HepG2 (cell line): ENCODE measurements around the gene DMXL1. TPM values are rescaled to one million over a fixed set of nuclear protein-coding genes. Genes with fewer than 3 reads are reported as not detected.
"Not testable (repeated sequence)": the region's sequence is repeated elsewhere in the genome, so short reads cannot be mapped to it uniquely, and the experiment has no call there.

Source experiments
- ATAC-seq: fragments of 200-7000 bp; cut with Tn5 transposase; 3 replicates; pipeline ENCODE4 v1.9.1; 2020; ENCODE audit warnings: mild to moderate bottlenecking, moderate library complexity
- BruUV-seq: library from RNA; stranded (reverse); fragments of 400-500 nt; replicated peaks from 2 replicates; lab custom pipeline; 2021; lab: Mats Ljungman, UMichigan
- CTCF ChIA-PET: fragments of 300-600 bp; formaldehyde crosslinking; extraction: SDS; loops from one replicate; lab custom pipeline; 2021; ENCODE audit warnings: low total read pairs, inconsistent platforms, low intra/inter-chr PET ratio; lab: Yijun Ruan, JAX
- POLR2A ChIA-PET: fragments of 350-600 bp; sonication (Branson Sonifier 250); formaldehyde crosslinking; loops from one replicate; lab custom pipeline; 2020; ENCODE audit warnings: antibody characterized with exemption, inconsistent platforms; lab: Yijun Ruan, JAX
- DNase-seq: peaks from one replicate; pipeline ENCODE4 v3.0.0-alpha.2; 2015; ENCODE audit warnings: low spot score
- FAIRE-seq: peaks from 3 replicates; lab custom pipeline; 2011; peaks lifted over from hg19 to GRCh38; lab: Jason Lieb, UNC
- H2AFZ ChIP-seq: one replicate; pipeline ENCODE4 v1.6.1; 2011; ENCODE audit warnings: low read length, inconsistent platforms
- H3K27ac ChIP-seq: fragments of 300-600 bp; 3 replicates; pipeline ENCODE4 v1.8.0; 2011; ENCODE audit warnings: mixed run types, mild to moderate bottlenecking, mixed read lengths, low read length, inconsistent platforms; ENCODE audit not compliant: insufficient read depth; ENCODE audit errors: extremely low read length
- H3K27me3 ChIP-seq, 2 experiments: fragments of 200-600 bp in 1 of 2; 2 replicates in 1 of 2; 3 replicates in 1 of 2; pipeline versions ENCODE4 v1.6.0 to v1.8.0; 2011; ENCODE audit warnings: low read length in 2 of 2, mild to moderate bottlenecking in 2 of 2, moderate library complexity in 2 of 2, inconsistent platforms in 1 of 2; ENCODE audit not compliant: insufficient read depth in 2 of 2, control insufficient read depth in 1 of 2
- H3K36me3 ChIP-seq, 2 experiments: fragments of 200-600 bp in 1 of 2; replicated peaks in 1 of 2; 2 replicates in 1 of 2; 3 replicates in 1 of 2; pipeline versions ENCODE4 v1.5.1 to v1.8.0; 2011; ENCODE audit warnings: low read length in 2 of 2, inconsistent platforms in 1 of 2; ENCODE audit not compliant: insufficient read depth in 2 of 2, control insufficient read depth in 1 of 2
- H3K4me1 ChIP-seq: 2 replicates; pipeline ENCODE4 v1.5.1; 2012; ENCODE audit warnings: low read length, inconsistent platforms; ENCODE audit not compliant: insufficient read depth
- H3K4me2 ChIP-seq: 2 replicates; pipeline ENCODE4 v1.6.0; 2011; ENCODE audit warnings: low read depth, low read length, inconsistent platforms
- H3K4me3 ChIP-seq, 3 experiments: fragments of 200-600 bp in 1 of 3; sonication (generic), shearing (Covaris generic) in 1 of 3; replicated peaks in 1 of 3; 2 replicates each; pipeline ENCODE4 v1.5.1; 2011 to 2016; ENCODE audit warnings: low read length in 3 of 3, inconsistent platforms in 2 of 3, low read depth in 2 of 3, mild to moderate bottlenecking in 2 of 3, control low read depth in 1 of 3, mixed read lengths in 1 of 3; ENCODE audit not compliant: insufficient read depth in 1 of 3
- H3K79me2 ChIP-seq: one replicate; pipeline ENCODE4 v1.6.1; 2011; ENCODE audit warnings: low read length, inconsistent platforms; ENCODE audit not compliant: insufficient read depth
- H3K9ac ChIP-seq: 2 replicates; pipeline ENCODE4 v1.6.0; 2011; ENCODE audit warnings: mild to moderate bottlenecking, low read depth, low read length, inconsistent platforms; ENCODE audit not compliant: insufficient read depth
- H3K9me3 ChIP-seq: 2 replicates; pipeline ENCODE4 v1.5.1; 2012; ENCODE audit warnings: mild to moderate bottlenecking, low read length
- H4K20me1 ChIP-seq: 2 replicates; pipeline ENCODE4 v1.6.0; 2011; ENCODE audit warnings: inconsistent platforms, mild to moderate bottlenecking, low read length, moderate library complexity; ENCODE audit not compliant: insufficient read depth
- FOSL2 ChIP-seq: sonication (generic); formaldehyde crosslinking; IDR thresholded peaks from 2 replicates; pipeline ENCODE4 v1.4.0; 2020; ENCODE audit warnings: missing genetic modification reagents
- HNRNPK ChIP-seq: fragments of 200-400 bp; formaldehyde crosslinking; IDR thresholded peaks from 2 replicates; pipeline ENCODE4 v1.6.1; 2018; ENCODE audit warnings: low read length, low read depth, moderate library complexity, mild to moderate bottlenecking; ENCODE audit not compliant: poor library complexity, severe bottlenecking
- PCBP1 ChIP-seq: fragments of 200-400 bp; formaldehyde crosslinking; IDR thresholded peaks from 2 replicates; pipeline ENCODE4 v1.6.1; 2017; ENCODE audit warnings: mild to moderate bottlenecking, low read depth, low read length, borderline replicate concordance
- PCBP2 ChIP-seq: fragments of 200-400 bp; formaldehyde crosslinking; optimal IDR thresholded peaks from 2 replicates; pipeline ENCODE3; 2018; ENCODE audit warnings: low read length, low read depth; ENCODE audit not compliant: poor library complexity, severe bottlenecking
- REL ChIP-seq: sonication (generic); formaldehyde crosslinking; conservative IDR thresholded peaks from 2 replicates; pipeline ENCODE4 v1.8.0; 2022; ENCODE audit warnings: mild to moderate bottlenecking, missing genetic modification reagents, moderate library complexity
- SIN3B ChIP-seq: fragments of 150-350 bp; IDR thresholded peaks from 2 replicates; pipeline ENCODE4 v1.6.1; 2014; ENCODE audit warnings: low read length
- TBL1XR1 ChIP-seq: fragments of 150-350 bp; IDR thresholded peaks from 2 replicates; pipeline ENCODE4 v1.6.1; 2014; ENCODE audit warnings: borderline replicate concordance, low read length; ENCODE audit not compliant: partially characterized antibody
- ZNF230 ChIP-seq: sonication (generic); formaldehyde crosslinking; IDR thresholded peaks from 2 replicates; pipeline ENCODE4 v1.4.0; 2020; ENCODE audit warnings: mild to moderate bottlenecking, missing genetic modification reagents
- WGBS: methylation state at CpG from one replicate; pipeline ENCODE4 v1.1.6; 2017; ENCODE audit warnings: low lambda C conversion rate; 5-methylcytosine and 5-hydroxymethylcytosine counted together
- in situ Hi-C: cut with HindIII; loops from 2 replicates; pipeline ENCODE4 v1.10.0; 2017; ENCODE audit warnings: low pct_unique_long_range_greater_than_20kb; ENCODE audit not compliant: extremely low pct_ligation_motif_present
- intact Hi-C: fragments of 100-400 bp; cut with micrococcal nuclease; formaldehyde crosslinking; loops from one replicate; pipeline ENCODE4 v1.10.0; 2022; ENCODE audit not compliant: unreplicated experiment
- polyA plus RNA-seq, 8 experiments: library from polyadenylated mRNA; depleted of rRNA in 3 of 8; stranded (reverse) in 7 of 8; unstranded in 1 of 8; fragments of >200 nt; fragmentation: Illumina TruSeq in 4 of 8; extraction: Trizol in 4 of 8; gene quantifications; 2 replicates each; pipeline versions ENCODE4 v1.2.1 to v1.2.3, GENCODE V29; 2011 to 2016; ENCODE audit warnings: low read depth in 4 of 8, missing spikeins in 1 of 8, mixed read lengths in 1 of 8; ENCODE audit not compliant: insufficient read depth in 1 of 8
- total RNA-seq, 5 experiments: library from RNA; depleted of rRNA; stranded (reverse); fragments of >200 nt; fragmentation: Illumina TruSeq; extraction: Trizol; gene quantifications; 2 replicates each; pipeline ENCODE4 v1.2.3, GENCODE V29; 2016; ENCODE audit warnings: low read depth in 1 of 5
- TF ChIP-seq, protein P1 (sequence below): sonication (generic); formaldehyde crosslinking; IDR thresholded peaks from 2 replicates; pipeline ENCODE4 v1.4.0; 2020; ENCODE audit warnings: mild to moderate bottlenecking, missing genetic modification reagents

DMXL1 gene
- total and polyA plus RNA-seq, 2 of the 13 experiments (the other 11 are each of a cell fraction or from before 2014, with no cell fraction given): 6.9 to 18.6 TPM

DNA sequence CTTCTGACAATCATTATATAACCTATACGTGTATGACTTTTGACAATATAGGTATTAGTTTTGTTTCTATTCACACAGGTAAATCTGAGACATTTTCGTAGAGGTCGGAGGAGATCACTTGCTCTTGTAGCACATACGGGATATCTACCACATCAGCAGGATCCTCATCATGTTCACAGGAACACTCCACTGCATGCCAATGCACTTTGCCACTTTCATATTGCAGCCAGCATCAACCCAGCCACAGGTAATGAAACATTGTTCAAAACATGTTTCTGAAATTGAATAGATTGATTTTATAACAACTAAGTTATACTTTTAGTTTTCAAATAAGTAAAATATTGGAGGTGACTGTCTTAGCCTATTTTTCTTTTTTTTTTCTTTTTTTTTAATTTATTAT, 50.0 kb downstream of the DMXL1 start (continued):
- TF ChIP-seq, protein P1, sequence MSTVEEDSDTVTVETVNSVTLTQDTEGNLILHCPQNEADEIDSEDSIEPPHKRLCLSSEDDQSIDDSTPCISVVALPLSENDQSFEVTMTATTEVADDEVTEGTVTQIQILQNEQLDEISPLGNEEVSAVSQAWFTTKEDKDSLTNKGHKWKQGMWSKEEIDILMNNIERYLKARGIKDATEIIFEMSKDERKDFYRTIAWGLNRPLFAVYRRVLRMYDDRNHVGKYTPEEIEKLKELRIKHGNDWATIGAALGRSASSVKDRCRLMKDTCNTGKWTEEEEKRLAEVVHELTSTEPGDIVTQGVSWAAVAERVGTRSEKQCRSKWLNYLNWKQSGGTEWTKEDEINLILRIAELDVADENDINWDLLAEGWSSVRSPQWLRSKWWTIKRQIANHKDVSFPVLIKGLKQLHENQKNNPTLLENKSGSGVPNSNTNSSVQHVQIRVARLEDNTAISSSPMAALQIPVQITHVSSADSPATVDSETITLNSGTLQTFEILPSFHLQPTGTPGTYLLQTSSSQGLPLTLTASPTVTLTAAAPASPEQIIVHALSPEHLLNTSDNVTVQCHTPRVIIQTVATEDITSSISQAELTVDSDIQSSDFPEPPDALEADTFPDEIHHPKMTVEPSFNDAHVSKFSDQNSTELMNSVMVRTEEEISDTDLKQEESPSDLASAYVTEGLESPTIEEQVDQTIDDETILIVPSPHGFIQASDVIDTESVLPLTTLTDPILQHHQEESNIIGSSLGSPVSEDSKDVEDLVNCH (CRISPR knock-in tag): no peak
- TF ChIP-seq REL (CRISPR knock-in tag) (no peak), FOSL2 (CRISPR knock-in tag) (no peak), SIN3B (no peak), ZNF230 (no peak)

DNA sequence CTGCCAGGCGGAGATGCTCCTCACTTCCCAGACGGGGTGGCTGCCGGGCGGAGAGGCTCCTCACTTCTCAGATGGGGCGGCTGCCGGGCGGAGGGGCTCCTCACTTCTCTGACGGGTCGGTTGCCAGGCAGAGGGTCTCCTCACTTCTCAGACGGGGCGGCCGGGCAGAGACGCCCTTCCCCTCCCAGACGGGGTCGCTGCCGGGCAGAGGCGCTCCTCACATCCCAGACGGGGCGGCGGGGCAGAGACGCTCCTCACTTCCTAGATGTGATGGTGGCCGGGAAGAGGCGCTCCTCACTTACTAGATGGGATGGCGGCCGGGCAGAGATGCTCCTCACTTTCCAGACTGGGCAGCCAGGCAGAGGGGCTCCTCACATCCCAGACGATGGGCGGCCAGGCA, 51.6 kb downstream of the DMXL1 start:
- POLR2A ChIA-PET, H3K4me3 ChIP-seq, H2AFZ ChIP-seq, H3K27me3 ChIP-seq, H4K20me1 ChIP-seq, BruUV-seq, ATAC-seq, in situ Hi-C loops, DNase-seq, H3K27ac ChIP-seq, intact Hi-C loops, H3K9me3 ChIP-seq, H3K79me2 ChIP-seq, FAIRE-seq, H3K9ac ChIP-seq, H3K36me3 ChIP-seq, CTCF ChIA-PET, H3K4me1 ChIP-seq, H3K4me2 ChIP-seq: not testable (repeated sequence)
- WGBS: 100% methylated on average over 7 of the region's 27 CpGs

DNA sequence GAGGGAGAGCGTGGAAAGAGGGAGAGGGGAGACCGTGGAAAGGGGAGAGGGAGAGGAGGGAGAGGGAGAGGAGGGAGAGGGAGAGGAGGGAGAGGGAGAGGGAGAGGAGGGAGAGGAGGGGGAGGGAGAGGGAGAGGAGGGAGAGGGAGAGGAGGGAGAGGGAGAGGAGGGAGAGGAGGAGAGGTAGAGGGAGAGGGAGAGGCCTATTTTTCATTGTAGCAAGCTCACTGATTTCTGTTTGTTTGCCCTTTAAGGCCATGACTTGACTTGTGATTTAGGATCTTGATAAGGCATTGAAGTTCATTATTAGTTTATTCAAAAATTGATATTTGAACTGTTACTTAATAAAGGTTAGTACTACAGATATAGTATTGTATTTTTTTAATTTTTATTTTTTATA, 52.4 kb downstream of the DMXL1 start:
- Histone ChIP-seq H3K36me3 (peaks cover 0 to 3% of the 10 kb centered on the region in 2 experiments; a peak in 1 of 5 replicates), H3K79me2 (no peaks in the 10 kb centered on the region), H3K27me3 (no peaks in the 10 kb centered on the region), H4K20me1 (no peaks in the 10 kb centered on the region), H3K9me3 (no peaks in the 10 kb centered on the region), H3K4me2 (no peak overlapping the region), H3K4me1 (no peaks in the 10 kb centered on the region), H3K4me3 (no peak overlapping the region), H3K9ac (no peak overlapping the region), H3K27ac (no peak overlapping the region), H2AFZ (no peak overlapping the region)
- TF ChIP-seq PCBP1 (peak; percentile 63; the same call in 1 of the 2 replicates), TBL1XR1 (no peak), PCBP2 (peak; percentile 72), HNRNPK (peak; percentile 90)
- ATAC-seq: no peak
- CTCF ChIA-PET: no interaction called here
- in situ Hi-C loops (no loop called here), intact Hi-C loops (no loop called here)
- no peak for FAIRE-seq
- no peak for DNase-seq
- POLR2A ChIA-PET: no interaction called here
- 100% methylated on average over 2 of the region's 2 CpGs for WGBS
- BruUV-seq: no TSS peak
